HG03520 (cell line): ENCODE results near the gene DISP3.

ENCODE experiments used
- ATAC-seq: cut with Tn5 transposase; IDR thresholded peaks from one replicate; pipeline ENCODE4 v1.9.1; 2021; ENCODE audit warnings: mild to moderate bottlenecking, moderate library complexity; ENCODE audit not compliant: unreplicated experiment

DISP3 gene

GRCh38 chr1:11514366-11514765 is 35.4 kb downstream of the DISP3 start:
- no peak for ATAC-seq

- ATAC-seq, result no peak
These were observed 36.7 kb downstream of the DISP3 start for GRCh38 chr1:11515368-11516300.

GRCh38 chr1:11516961-11517635 is 38.1 kb downstream of the DISP3 start:
- ATAC-seq, result no peak

- no peak for ATAC-seq
These were observed 39.2 kb downstream of the DISP3 start for GRCh38 chr1:11518016-11518701.

- no peak for ATAC-seq
These were observed 40.1 kb downstream of the DISP3 start for GRCh38 chr1:11518791-11519628.

GRCh38 chr1:11519629-11520031 is 40.7 kb downstream of the DISP3 start:
- ATAC-seq, result no peak

- ATAC-seq, result no peak
These were observed 41.7 kb downstream of the DISP3 start for GRCh38 chr1:11520531-11521233.

- no peak for ATAC-seq
These were observed 42.8 kb downstream of the DISP3 start for GRCh38 chr1:11521582-11522399.

- no peak for ATAC-seq
These were observed 43.7 kb downstream of the DISP3 start for GRCh38 chr1:11522400-11523235.

GRCh38 chr1:11523261-11523660 is 44.3 kb downstream of the DISP3 start:
- no peak for ATAC-seq

- no peak for ATAC-seq
These were observed 45.0 kb downstream of the DISP3 start for GRCh38 chr1:11523746-11524464.

- ATAC-seq, result no peak
These were observed 45.7 kb downstream of the DISP3 start for GRCh38 chr1:11524465-11525150.

- no peak for ATAC-seq
These were observed 46.2 kb downstream of the DISP3 start for GRCh38 chr1:11525151-11525505.

GRCh38 chr1:11525516-11525915 is 46.6 kb downstream of the DISP3 start:
- no peak for ATAC-seq

GRCh38 chr1:11526071-11526895 is 47.3 kb downstream of the DISP3 start:
- ATAC-seq, result no peak
